ENCODE results near the gene KCNJ10. TPM values are rescaled to one million over a fixed set of nuclear protein-coding genes. Genes with fewer than 3 reads are reported as not detected.

Gene KCNJ10
- total RNA-seq, 2 experiments from 2014 or later: 0.29 TPM; not detected in 1

DNA sequence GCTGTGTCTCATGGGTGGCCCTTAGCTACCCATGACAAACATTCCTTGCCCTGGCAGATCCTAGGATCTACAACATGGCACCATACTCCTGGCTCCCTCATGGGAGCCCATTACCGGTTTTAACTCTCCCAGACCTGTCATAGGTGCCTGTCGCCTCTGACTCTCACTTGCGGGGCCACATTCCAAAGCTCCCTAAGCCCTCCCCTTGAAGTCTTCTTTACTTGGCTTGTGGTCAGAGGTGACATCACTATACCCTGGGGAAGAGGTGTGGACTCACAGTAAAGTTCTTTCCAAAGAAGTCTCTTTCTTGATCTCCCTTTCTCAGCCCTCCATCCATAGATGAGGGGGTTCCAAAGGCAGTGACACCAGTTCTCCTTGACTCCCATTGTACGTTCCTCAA, 110.5 kb downstream of the KCNJ10 start:
- H3K4me2 ChIP-seq (ENCODE audit: low read length): no peak overlapping the region
- H3K36me3 ChIP-seq (ENCODE audit: insufficient read depth, low read length): no peaks in the 10 kb centered on the region
- TF ChIP-seq, protein P1, sequence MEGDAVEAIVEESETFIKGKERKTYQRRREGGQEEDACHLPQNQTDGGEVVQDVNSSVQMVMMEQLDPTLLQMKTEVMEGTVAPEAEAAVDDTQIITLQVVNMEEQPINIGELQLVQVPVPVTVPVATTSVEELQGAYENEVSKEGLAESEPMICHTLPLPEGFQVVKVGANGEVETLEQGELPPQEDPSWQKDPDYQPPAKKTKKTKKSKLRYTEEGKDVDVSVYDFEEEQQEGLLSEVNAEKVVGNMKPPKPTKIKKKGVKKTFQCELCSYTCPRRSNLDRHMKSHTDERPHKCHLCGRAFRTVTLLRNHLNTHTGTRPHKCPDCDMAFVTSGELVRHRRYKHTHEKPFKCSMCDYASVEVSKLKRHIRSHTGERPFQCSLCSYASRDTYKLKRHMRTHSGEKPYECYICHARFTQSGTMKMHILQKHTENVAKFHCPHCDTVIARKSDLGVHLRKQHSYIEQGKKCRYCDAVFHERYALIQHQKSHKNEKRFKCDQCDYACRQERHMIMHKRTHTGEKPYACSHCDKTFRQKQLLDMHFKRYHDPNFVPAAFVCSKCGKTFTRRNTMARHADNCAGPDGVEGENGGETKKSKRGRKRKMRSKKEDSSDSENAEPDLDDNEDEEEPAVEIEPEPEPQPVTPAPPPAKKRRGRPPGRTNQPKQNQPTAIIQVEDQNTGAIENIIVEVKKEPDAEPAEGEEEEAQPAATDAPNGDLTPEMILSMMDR (conservative IDR thresholded peaks at IDR 0.05; ENCODE audit: low read length): no peak
- TF ChIP-seq EZH2phosphoT487 (IDR thresholded peaks at IDR 0.05; ENCODE audit: borderline replicate concordance, low read depth, low read length): no peak
- BruUV-seq (replicated peaks): no TSS peak
- no peak for DNase-seq (ENCODE audit: low spot score)
- POLR2A ChIA-PET: no interaction called here
- no peak overlapping the region for H3K27ac ChIP-seq (ENCODE audit: low read depth, low read length, poor library complexity, severe bottlenecking)
- H4K20me1 ChIP-seq (ENCODE audit: insufficient read depth, low read length): no peaks in the 10 kb centered on the region
- no peaks in the 10 kb centered on the region for H3K9me3 ChIP-seq (ENCODE audit: low read length)
- intact Hi-C loops (cut with micrococcal nuclease; ENCODE audit: unreplicated experiment): no loop called here
- CTCF ChIA-PET (ENCODE audit: unreplicated experiment): no interaction called here
- H3K4me1 ChIP-seq (ENCODE audit: insufficient read depth, low read length, poor library complexity, severe bottlenecking): no peaks in the 10 kb centered on the region
- H3K9me2 ChIP-seq (ENCODE audit: insufficient read depth, low read length): no peaks in the 10 kb centered on the region
- no peaks in the 10 kb centered on the region for H3K79me2 ChIP-seq (ENCODE audit: insufficient read depth, low read depth, low read length)
- H3K4me3 ChIP-seq (ENCODE audit: low read depth, low read length, poor library complexity, severe bottlenecking): no peak overlapping the region
- no peak overlapping the region for H2AFZ ChIP-seq (ENCODE audit: low read length)

DNA sequence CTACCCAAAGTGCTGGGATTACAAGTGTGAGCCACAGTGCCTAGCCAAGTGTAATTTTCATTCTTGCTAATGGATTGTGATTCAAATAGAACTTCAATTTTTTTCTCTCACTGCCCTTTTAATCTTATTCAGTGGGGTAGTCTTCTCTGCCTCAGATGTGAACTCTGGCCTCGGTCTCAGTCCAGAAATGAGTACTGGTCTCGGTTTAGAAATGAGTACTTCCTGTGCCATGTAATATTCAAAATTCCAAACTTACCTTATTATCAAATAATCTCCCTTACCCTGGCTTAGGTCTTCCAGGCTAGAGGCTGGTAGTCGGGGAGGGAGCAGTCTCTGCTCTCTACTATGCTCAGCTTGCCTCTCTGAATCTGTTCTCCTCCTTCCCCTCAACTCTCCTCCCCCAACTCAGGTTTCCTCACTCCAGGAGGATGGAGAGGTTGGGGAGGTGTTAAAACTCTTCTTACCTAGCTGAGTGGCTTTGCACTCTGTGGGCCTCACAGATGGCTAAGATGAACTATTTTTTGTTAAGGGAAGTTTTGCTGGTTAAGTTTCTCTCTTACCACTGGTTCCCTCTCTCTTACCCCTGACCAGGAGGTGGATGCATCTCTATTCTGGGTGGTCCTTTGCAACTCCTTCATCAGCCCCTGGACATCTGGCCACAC, 111.1 kb downstream of the KCNJ10 start:
- Histone ChIP-seq H3K9me3 (ENCODE audit: low read length) (no peaks in the 10 kb centered on the region), H4K20me1 (ENCODE audit: insufficient read depth, low read length) (no peaks in the 10 kb centered on the region), H3K4me2 (ENCODE audit: low read length) (no peak overlapping the region), H3K9me2 (ENCODE audit: insufficient read depth, low read length) (no peaks in the 10 kb centered on the region), H3K27ac (ENCODE audit: low read depth, low read length, poor library complexity, severe bottlenecking) (no peak overlapping the region), H3K4me1 (ENCODE audit: insufficient read depth, low read length, poor library complexity, severe bottlenecking) (no peaks in the 10 kb centered on the region), H3K36me3 (ENCODE audit: insufficient read depth, low read length) (no peaks in the 10 kb centered on the region), H2AFZ (ENCODE audit: low read length) (no peak overlapping the region), H3K4me3 (ENCODE audit: low read depth, low read length, poor library complexity, severe bottlenecking) (no peak overlapping the region), H3K79me2 (ENCODE audit: insufficient read depth, low read depth, low read length) (no peaks in the 10 kb centered on the region)
- DNase-seq (ENCODE audit: low spot score): no peak
- TF ChIP-seq EZH2phosphoT487 (IDR thresholded peaks at IDR 0.05; ENCODE audit: borderline replicate concordance, low read depth, low read length): no peak
- TF ChIP-seq, protein P1 (conservative IDR thresholded peaks at IDR 0.05; ENCODE audit: low read length): no peak
- no TSS peak for BruUV-seq (replicated peaks)
- ChIA-PET CTCF (ENCODE audit: unreplicated experiment) (interaction anchor here (0.6 kb wide), 2 partner anchors 10 to 233 kb away, joined by 3 read pairs; no protein-coding TSS in a partner anchor), POLR2A (no interaction called here)
- intact Hi-C loops (cut with micrococcal nuclease; ENCODE audit: unreplicated experiment): no loop called here

DNA sequence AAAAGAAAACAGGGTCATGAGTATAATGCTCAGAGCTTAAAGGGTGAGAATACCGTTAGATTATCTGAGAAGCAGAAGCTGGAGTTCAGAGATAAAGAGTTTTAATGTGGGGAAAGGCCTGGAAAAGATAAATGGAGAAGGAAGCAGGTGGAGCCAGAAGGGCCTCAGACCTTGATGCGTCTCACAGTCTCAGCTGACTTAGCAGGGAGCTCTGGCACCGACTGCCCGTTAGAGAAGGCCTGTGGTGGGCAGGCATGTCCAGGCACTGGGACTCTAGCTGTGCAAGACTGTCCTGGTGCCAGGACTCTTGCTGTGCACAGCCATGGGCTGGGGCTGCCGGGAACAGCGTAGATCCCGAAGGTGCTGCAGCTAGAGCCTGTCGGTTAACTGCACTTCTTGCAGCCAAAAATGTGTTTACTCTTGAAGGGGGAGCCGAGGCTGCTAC, 112.1 kb downstream of the KCNJ10 start:
- Histone ChIP-seq H3K4me1 (ENCODE audit: insufficient read depth, low read length, poor library complexity, severe bottlenecking) (no peaks in the 10 kb centered on the region), H4K20me1 (ENCODE audit: insufficient read depth, low read length) (no peaks in the 10 kb centered on the region), H3K9me2 (ENCODE audit: insufficient read depth, low read length) (no peaks in the 10 kb centered on the region), H3K27ac (ENCODE audit: low read depth, low read length, poor library complexity, severe bottlenecking) (no peak overlapping the region), H3K4me3 (ENCODE audit: low read depth, low read length, poor library complexity, severe bottlenecking) (no peak overlapping the region), H3K4me2 (ENCODE audit: low read length) (no peak overlapping the region), H3K79me2 (ENCODE audit: insufficient read depth, low read depth, low read length) (no peaks in the 10 kb centered on the region), H3K36me3 (ENCODE audit: insufficient read depth, low read length) (no peaks in the 10 kb centered on the region), H2AFZ (ENCODE audit: low read length) (no peak overlapping the region), H3K9me3 (ENCODE audit: low read length) (no peaks in the 10 kb centered on the region)
- TF ChIP-seq, protein P1 (conservative IDR thresholded peaks at IDR 0.05; ENCODE audit: low read length): no peak
- CTCF ChIA-PET (ENCODE audit: unreplicated experiment): interaction anchor here (0.5 to 0.6 kb wide), 2 partner anchors 46 to 232 kb away, joined by 3 read pairs; no protein-coding TSS in a partner anchor
- intact Hi-C loops (cut with micrococcal nuclease; ENCODE audit: unreplicated experiment): no loop called here
- POLR2A ChIA-PET: interaction anchor here (0.7 kb wide), 1 partner anchor 73 kb away, joined by 3 read pairs; no protein-coding TSS in a partner anchor
- BruUV-seq (replicated peaks): no TSS peak
- DNase-seq (ENCODE audit: low spot score): no peak
